Caco-2 (cell line): Measurements from ENCODE around the gene SEC14L6. TPM values are rescaled to one million over a fixed set of nuclear protein-coding genes. Genes with fewer than 3 reads are reported as not detected.

ENCODE experiments used
- BruUV-seq: library from RNA; stranded (reverse); fragments of 400-500 nt; replicated peaks from 2 replicates; lab custom pipeline; 2021; lab: Mats Ljungman, UMichigan
- CTCF ChIA-PET: fragments of 300-600 bp; sonication (Branson Sonifier 250); formaldehyde crosslinking; loops from one replicate; lab custom pipeline; 2022; ENCODE audit warnings: antibody characterized with exemption; lab: Charles Lee
- POLR2A ChIA-PET: fragments of 300-600 bp; sonication (Branson Sonifier 250); formaldehyde crosslinking; loops from one replicate; lab custom pipeline; 2022; ENCODE audit warnings: antibody characterized with exemption; lab: Charles Lee
- DNase-seq, 2 experiments: peaks; one replicate each; pipeline versions ENCODE4 v3.0.0 to v3.0.0-alpha.2; 2020 to 2022
- H3K27me3 ChIP-seq: replicated peaks from 2 replicates; pipeline ENCODE4 v1.6.0; 2011; ENCODE audit warnings: low read length; ENCODE audit not compliant: control insufficient read depth, insufficient read depth
- H3K36me3 ChIP-seq: 2 replicates; pipeline ENCODE4 v1.5.1; 2011; ENCODE audit warnings: low read length; ENCODE audit not compliant: control insufficient read depth, insufficient read depth
- H3K4me1 ChIP-seq: fragments of 250-450 bp; sonication (Bioruptor Pico); 2 replicates; pipeline ENCODE4 v1.5.1; 2020; ENCODE audit warnings: mild to moderate bottlenecking
- H3K4me3 ChIP-seq: 2 replicates; pipeline ENCODE4 v1.5.1; 2011; ENCODE audit warnings: low read depth, mild to moderate bottlenecking, control low read depth, low read length
- H3K9me3 ChIP-seq: fragments of 250-450 bp; sonication (Bioruptor Pico); 2 replicates; pipeline ENCODE4 v1.5.1; 2020; ENCODE audit warnings: mild to moderate bottlenecking, moderate library complexity
- H3K27ac Mint-ChIP-seq: one replicate; pipeline ENCODE4 v1.8.0; 2022; ENCODE audit warnings: mixed read lengths; ENCODE audit not compliant: unreplicated experiment
- H3K27me3 Mint-ChIP-seq: one replicate; pipeline ENCODE4 v1.8.0; 2022; ENCODE audit warnings: mixed read lengths; ENCODE audit not compliant: insufficient read depth, unreplicated experiment
- H3K36me3 Mint-ChIP-seq: one replicate; pipeline ENCODE4 v1.8.0; 2022; ENCODE audit warnings: mild to moderate bottlenecking, mixed read lengths; ENCODE audit not compliant: insufficient read depth, unreplicated experiment
- H3K4me1 Mint-ChIP-seq: one replicate; pipeline ENCODE4 v1.8.0; 2022; ENCODE audit warnings: low read depth, mixed read lengths; ENCODE audit not compliant: unreplicated experiment
- H3K4me3 Mint-ChIP-seq: one replicate; pipeline ENCODE4 v1.8.0; 2022; ENCODE audit warnings: mild to moderate bottlenecking, moderate library complexity, mixed read lengths; ENCODE audit not compliant: unreplicated experiment
- H3K9me3 Mint-ChIP-seq: one replicate; pipeline ENCODE4 v1.8.0; 2022; ENCODE audit warnings: mixed read lengths; ENCODE audit not compliant: unreplicated experiment
- intact Hi-C: fragments of 100-400 bp; cut with micrococcal nuclease; formaldehyde crosslinking; loops from one replicate; pipeline ENCODE4 v1.10.0; 2022; ENCODE audit not compliant: unreplicated experiment
- total RNA-seq: library from RNA; stranded (reverse); gene quantifications from 2 replicates; pipeline ENCODE4 v1.2.3, GENCODE V29; 2022
- TF ChIP-seq, protein P1 (sequence below), 2 experiments: fragments of 200-600 bp in 1 of 2; IDR thresholded peaks; 1 replicate in 1 of 2; 2 replicates in 1 of 2; pipeline versions ENCODE4 v1.5.1 to v1.8.0; 2011 to 2022; ENCODE audit warnings: antibody characterized with exemption in 1 of 2, control low read depth in 1 of 2, inconsistent platforms in 1 of 2, low read depth in 1 of 2, low read length in 1 of 2, mild to moderate bottlenecking in 1 of 2, moderate library complexity in 1 of 2; ENCODE audit not compliant: insufficient read depth in 1 of 2, severe bottlenecking in 1 of 2, unreplicated experiment in 1 of 2

The SEC14L6 gene
- total RNA-seq, 1 experiment from 2014 or later: 0.14 TPM

- TF ChIP-seq, protein P1, sequence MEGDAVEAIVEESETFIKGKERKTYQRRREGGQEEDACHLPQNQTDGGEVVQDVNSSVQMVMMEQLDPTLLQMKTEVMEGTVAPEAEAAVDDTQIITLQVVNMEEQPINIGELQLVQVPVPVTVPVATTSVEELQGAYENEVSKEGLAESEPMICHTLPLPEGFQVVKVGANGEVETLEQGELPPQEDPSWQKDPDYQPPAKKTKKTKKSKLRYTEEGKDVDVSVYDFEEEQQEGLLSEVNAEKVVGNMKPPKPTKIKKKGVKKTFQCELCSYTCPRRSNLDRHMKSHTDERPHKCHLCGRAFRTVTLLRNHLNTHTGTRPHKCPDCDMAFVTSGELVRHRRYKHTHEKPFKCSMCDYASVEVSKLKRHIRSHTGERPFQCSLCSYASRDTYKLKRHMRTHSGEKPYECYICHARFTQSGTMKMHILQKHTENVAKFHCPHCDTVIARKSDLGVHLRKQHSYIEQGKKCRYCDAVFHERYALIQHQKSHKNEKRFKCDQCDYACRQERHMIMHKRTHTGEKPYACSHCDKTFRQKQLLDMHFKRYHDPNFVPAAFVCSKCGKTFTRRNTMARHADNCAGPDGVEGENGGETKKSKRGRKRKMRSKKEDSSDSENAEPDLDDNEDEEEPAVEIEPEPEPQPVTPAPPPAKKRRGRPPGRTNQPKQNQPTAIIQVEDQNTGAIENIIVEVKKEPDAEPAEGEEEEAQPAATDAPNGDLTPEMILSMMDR (IDR thresholded peaks at IDR 0.05; ENCODE audit: insufficient read depth in 1 of 2, low read depth in 1 of 2, low read length in 1 of 2, severe bottlenecking in 1 of 2, unreplicated experiment in 1 of 2): no peak
- intact Hi-C loops: no loop called here
- BruUV-seq: no TSS peak
- Mint-ChIP-seq H3K27me3 (peaks cover 10% of the 10 kb centered on the region), H3K4me3 (no peak overlapping the region), H3K9me3 (no peaks in the 10 kb centered on the region), H3K4me1 (no peaks in the 10 kb centered on the region), H3K27ac (no peak overlapping the region), H3K36me3 (no peaks in the 10 kb centered on the region)
- Histone ChIP-seq H3K36me3 (no peaks in the 10 kb centered on the region), H3K4me1 (no peaks in the 10 kb centered on the region), H3K9me3 (no peaks in the 10 kb centered on the region), H3K4me3 (no peak overlapping the region), H3K27me3 (no peaks in the 10 kb centered on the region)
- DNase-seq: no peak
- CTCF ChIA-PET: interaction anchor here (0.7 kb wide), 1 partner anchor 41 kb away, joined by 3 read pairs; no protein-coding TSS in a partner anchor
- POLR2A ChIA-PET: no interaction called here
Observed at GRCh38 chr22:30472994-30473720, 73.4 kb downstream of the SEC14L6 start.

Other genes starting within 250 kb of the SEC14L6 start
- gene TBC1D10A, start 219.8 kb downstream of the SEC14L6 start, total RNA-seq: 11.1 and 12.2 TPM in 2 replicates
- 182 and 188 TPM in 2 replicates for gene SF3A1, start 189.8 kb downstream of the SEC14L6 start, total RNA-seq
- 4.8 and 4.9 TPM in 2 replicates for gene CCDC157, start 189.7 kb downstream of the SEC14L6 start, total RNA-seq
- gene RNF215, start 159.3 kb downstream of the SEC14L6 start, total RNA-seq: 12.8 and 14.2 TPM in 2 replicates
- gene SEC14L2, start 149.7 kb downstream of the SEC14L6 start, total RNA-seq: 9.4 and 11.0 TPM in 2 replicates
- gene MTFP1, start 121.0 kb downstream of the SEC14L6 start, total RNA-seq: 20.6 and 23.0 TPM in 2 replicates
- gene SEC14L3, start 74.7 kb downstream of the SEC14L6 start, total RNA-seq: not detected in 2 replicates
- not detected in 2 replicates for gene SEC14L4, start 41.0 kb downstream of the SEC14L6 start, total RNA-seq
- 8.9 and 14.2 TPM in 2 replicates for gene GAL3ST1, start 27.9 kb upstream of the SEC14L6 start, total RNA-seq
- gene PES1, start 45.2 kb upstream of the SEC14L6 start, total RNA-seq: 110 and 117 TPM in 2 replicates
- gene TCN2, start 60.4 kb upstream of the SEC14L6 start, total RNA-seq: 11.9 and 13.8 TPM in 2 replicates
- 0.27 and 0.74 TPM in 2 replicates for gene SLC35E4, start 89.0 kb upstream of the SEC14L6 start, total RNA-seq
- 6.0 and 7.9 TPM in 2 replicates for gene DUSP18, start 121.1 kb upstream of the SEC14L6 start, total RNA-seq
- gene OSBP2, start 148.1 kb upstream of the SEC14L6 start, total RNA-seq: 4.2 and 6.2 TPM in 2 replicates